Measurements from ENCODE around the gene CCM2. TPM values are rescaled to one million over a fixed set of nuclear protein-coding genes. Genes with fewer than 3 reads are reported as not detected.

CCM2 gene
- total and polyA plus RNA-seq, 7 donors: 33.3 to 110 (median 49.9) TPM

DNA sequence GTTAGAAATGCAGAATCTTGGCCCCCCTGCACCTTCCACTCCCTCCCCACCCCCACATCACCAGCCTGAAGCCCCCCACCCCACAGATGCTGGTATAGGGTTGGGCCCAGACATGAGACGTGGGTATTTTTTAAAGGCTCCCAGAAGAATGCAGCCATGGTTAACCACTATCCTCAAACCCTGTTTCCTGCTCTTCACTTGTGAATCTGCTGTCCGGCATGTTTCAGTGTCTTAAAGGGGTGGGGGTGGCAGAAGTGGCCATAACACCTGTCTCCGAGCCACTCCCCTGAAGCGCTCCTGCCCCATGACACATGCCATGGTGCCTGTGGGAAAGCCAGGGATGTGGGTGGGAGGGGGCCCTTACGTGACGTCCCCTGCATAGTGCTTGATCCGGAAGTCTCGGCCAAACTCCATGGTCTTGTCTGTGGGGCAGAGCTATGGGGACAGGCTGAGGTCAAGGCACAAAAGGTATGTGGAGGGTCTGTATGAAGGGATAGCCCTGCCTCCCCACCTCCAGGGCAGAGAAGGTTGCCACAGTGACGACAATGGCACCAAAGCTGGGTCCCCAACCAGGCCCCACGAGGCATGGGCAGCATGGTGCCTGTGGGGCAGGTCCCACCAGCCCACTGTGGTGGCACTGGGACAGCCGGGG is 30.8 kb upstream of the CCM2 start:
- Histone ChIP-seq H3K9me3 (no peaks in the 10 kb centered on the region), H3K27ac (no peak overlapping the region), H3K4me1 (no peaks in the 10 kb centered on the region), H3K4me3 (no peak overlapping the region), H3K27me3 (ENCODE audit: insufficient read depth in 3 of 3, low read length in 2 of 3) (no peaks in the 10 kb centered on the region), H3K36me3 (ENCODE audit: insufficient read depth in 1 of 2, low read depth in 1 of 2) (no peaks in the 10 kb centered on the region)
- TF ChIP-seq, protein P1, sequence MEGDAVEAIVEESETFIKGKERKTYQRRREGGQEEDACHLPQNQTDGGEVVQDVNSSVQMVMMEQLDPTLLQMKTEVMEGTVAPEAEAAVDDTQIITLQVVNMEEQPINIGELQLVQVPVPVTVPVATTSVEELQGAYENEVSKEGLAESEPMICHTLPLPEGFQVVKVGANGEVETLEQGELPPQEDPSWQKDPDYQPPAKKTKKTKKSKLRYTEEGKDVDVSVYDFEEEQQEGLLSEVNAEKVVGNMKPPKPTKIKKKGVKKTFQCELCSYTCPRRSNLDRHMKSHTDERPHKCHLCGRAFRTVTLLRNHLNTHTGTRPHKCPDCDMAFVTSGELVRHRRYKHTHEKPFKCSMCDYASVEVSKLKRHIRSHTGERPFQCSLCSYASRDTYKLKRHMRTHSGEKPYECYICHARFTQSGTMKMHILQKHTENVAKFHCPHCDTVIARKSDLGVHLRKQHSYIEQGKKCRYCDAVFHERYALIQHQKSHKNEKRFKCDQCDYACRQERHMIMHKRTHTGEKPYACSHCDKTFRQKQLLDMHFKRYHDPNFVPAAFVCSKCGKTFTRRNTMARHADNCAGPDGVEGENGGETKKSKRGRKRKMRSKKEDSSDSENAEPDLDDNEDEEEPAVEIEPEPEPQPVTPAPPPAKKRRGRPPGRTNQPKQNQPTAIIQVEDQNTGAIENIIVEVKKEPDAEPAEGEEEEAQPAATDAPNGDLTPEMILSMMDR (IDR thresholded peaks at IDR 0.05): no peak
- ATAC-seq: no peak
- WGBS, 3 donors: 91 to 95% (median 91%) methylated on average over 11 of the region's 11 CpGs
- no peak for DNase-seq
- intact Hi-C loops (cut with DNase I): no loop called here

DNA sequence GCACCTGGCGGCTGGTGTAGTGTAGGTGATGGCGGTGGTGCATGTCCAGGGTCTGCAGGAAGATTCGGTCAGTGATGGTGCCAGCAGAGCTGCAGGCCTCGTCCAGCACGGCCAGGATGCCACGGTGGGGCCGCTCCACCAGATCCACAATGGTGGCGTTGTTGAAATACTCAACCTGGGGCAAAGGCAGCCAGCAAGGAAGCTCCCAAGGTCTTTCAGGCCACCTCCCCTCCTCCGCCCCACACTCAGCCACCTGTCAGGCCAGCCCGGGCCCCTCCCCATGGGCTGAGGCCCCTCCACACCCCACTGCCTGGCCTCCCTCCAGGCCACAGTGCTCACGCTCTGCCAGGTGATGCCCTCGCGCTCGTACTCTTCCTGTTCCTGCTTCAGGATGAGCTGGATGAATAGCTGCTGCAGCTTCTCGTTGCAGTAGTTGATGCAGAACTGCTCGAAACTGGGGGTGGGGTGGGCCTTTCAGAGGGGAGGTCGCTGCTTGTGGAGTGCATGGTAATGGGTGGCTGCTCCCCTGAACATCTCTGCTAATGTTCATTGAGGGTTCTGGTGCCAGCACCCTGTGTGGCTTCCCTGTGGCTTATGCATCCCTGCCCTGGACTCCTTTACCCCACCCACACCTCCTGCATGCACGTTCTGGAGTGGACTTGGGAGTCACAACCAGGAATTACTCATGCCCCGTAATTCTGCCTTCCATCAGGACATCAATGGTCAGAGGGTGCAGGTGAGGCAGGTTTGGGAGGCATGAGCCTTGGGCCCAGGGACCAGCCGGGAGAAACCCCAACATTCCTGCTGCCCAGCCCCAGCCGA is 30.1 kb upstream of the CCM2 start:
- H3K27me3 ChIP-seq (ENCODE audit: insufficient read depth in 3 of 3, low read length in 2 of 3): no peaks in the 10 kb centered on the region
- intact Hi-C loops (cut with DNase I): loop anchor here (1.0 to 5.0 kb wide), 2 partner anchors 162 to 167 kb away; no protein-coding TSS in a partner anchor
- ATAC-seq: no peak

DNA sequence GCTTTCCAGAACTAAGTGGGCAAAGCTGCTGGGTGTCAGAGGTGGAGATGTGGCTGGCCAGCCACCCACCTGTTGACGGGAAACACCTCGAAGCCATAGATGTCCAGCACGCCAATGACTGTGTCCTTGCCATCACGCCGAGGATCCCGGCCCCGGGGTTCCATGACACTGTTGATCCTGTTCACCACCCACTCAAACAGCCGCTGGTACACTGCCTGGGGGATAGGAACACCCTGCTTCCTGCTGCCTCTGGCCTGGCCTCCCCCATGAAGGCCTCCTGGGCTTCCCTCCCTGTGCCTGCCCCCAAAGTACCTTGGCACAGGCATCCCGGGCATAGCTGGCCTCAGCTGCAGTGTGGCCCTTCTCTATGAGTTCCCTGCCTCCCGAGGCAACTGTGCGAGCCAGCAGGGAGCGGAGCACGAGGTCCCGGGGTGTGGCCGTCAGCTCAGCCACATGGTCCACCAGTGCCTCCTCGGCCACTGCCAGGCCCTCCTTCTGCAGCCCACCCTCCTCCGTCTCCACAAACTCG is 29.4 kb upstream of the CCM2 start:
- intact Hi-C loops (cut with DNase I): loop anchor here (1.0 to 5.0 kb wide), 2 partner anchors 162 to 167 kb away; no protein-coding TSS in a partner anchor

More for the DNA sequence above, 30.1 kb upstream of the CCM2 start:
- Histone ChIP-seq H3K4me3 (no peak overlapping the region), H3K27ac (no peak overlapping the region), H3K4me1 (no peaks in the 10 kb centered on the region), H3K9me3 (no peaks in the 10 kb centered on the region), H3K36me3 (ENCODE audit: insufficient read depth in 1 of 2, low read depth in 1 of 2) (no peaks in the 10 kb centered on the region)
- peak in 1 of 2 donors; percentile 37 for DNase-seq
- 78 to 84% (median 82%) methylated on average over 21 of the region's 21 CpGs for WGBS, 3 donors
- TF ChIP-seq, protein P1 (IDR thresholded peaks at IDR 0.05): no peak

DNA sequence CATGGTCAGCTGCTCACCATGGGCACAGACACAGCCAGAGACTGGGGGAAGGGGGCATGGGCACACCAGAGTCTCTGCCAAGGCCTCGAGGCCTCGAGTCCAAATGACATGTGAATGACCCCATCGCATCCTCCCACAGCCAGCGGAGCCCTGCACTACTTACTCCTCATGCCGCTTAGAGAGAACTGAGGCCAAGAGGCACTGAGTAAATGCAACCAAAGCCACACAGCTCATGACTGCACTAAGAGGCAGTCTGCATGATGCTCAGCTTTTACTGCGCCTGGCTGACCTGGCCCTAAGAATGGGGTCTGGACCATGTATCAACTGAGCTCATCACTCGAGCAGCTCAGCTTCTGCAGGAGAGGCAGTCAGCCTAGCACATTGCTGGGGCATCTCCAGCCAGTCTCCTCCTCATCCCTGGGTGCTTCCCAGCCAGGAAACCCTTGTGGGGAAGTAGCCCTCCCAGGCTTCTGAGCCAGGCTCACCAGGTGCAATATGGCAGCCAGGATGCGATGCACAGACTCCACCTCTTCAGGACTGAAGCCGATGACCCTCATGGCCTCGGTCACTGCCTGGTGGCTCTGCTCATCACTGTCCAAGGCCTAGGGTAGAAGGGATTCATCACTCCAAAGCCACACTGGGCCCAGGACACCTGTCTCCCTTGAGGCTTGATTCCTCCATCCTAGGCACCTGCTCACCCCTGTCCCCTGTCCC is 28.7 kb upstream of the CCM2 start:
- ATAC-seq: no peak
- intact Hi-C loops (cut with DNase I): loop anchor here in 1 of 2 donors (5.0 kb wide), 1 partner anchor 166 kb away; no protein-coding TSS in a partner anchor
- TF ChIP-seq, protein P1 (IDR thresholded peaks at IDR 0.05): no peak

More for the DNA sequence above, 29.4 kb upstream of the CCM2 start:
- Histone ChIP-seq H3K4me1 (no peaks in the 10 kb centered on the region), H3K27me3 (ENCODE audit: insufficient read depth in 3 of 3, low read length in 2 of 3) (no peaks in the 10 kb centered on the region), H3K36me3 (ENCODE audit: insufficient read depth in 1 of 2, low read depth in 1 of 2) (no peaks in the 10 kb centered on the region), H3K4me3 (no peak overlapping the region), H3K9me3 (no peaks in the 10 kb centered on the region), H3K27ac (no peak overlapping the region)
- 83% methylated on average over 16 to 18 of the region's 18 CpGs for WGBS, 3 donors
- ATAC-seq (no peak), DNase-seq (peak in 1 of 2 donors; percentile 48)
- TF ChIP-seq, protein P1 (IDR thresholded peaks at IDR 0.05): no peak

More for the DNA sequence above, 28.7 kb upstream of the CCM2 start:
- WGBS, 3 donors: 81 to 87% (median 83%) methylated on average over 10 of the region's 10 CpGs
- H3K27me3 ChIP-seq (ENCODE audit: insufficient read depth in 3 of 3, low read length in 2 of 3): no peaks in the 10 kb centered on the region
- H3K4me3 ChIP-seq: no peak overlapping the region
- no peak overlapping the region for H3K27ac ChIP-seq
- no peaks in the 10 kb centered on the region for H3K4me1 ChIP-seq
- no peak for DNase-seq
- H3K36me3 ChIP-seq (ENCODE audit: insufficient read depth in 1 of 2, low read depth in 1 of 2): no peaks in the 10 kb centered on the region
- no peaks in the 10 kb centered on the region for H3K9me3 ChIP-seq
